AG09319 (cell line): ENCODE results near the gene C20orf96.
"Not testable (repeated sequence)": the region's sequence is repeated elsewhere in the genome, so short reads cannot be mapped to it uniquely, and the experiment has no call there.

Experiments used
- DNase-seq: peaks from one replicate; pipeline ENCODE4 v3.0.0-alpha.2; 2010; ENCODE audit warnings: low read depth; ENCODE audit errors: extremely low read depth
- CTCF ChIP-seq: IDR thresholded peaks from 2 replicates; pipeline ENCODE4 v1.5.1; 2011; ENCODE audit warnings: low read depth, mild to moderate bottlenecking, inconsistent platforms, low read length, moderate library complexity

C20orf96 gene

GRCh38 chr20:290084-290831 lies at the start of gene C20orf96:
TSS of gene C20orf96 (minus strand) at chr20:290750. CDS start at chr20:290610, 140 bp downstream.
- peak; percentile 80 for DNase-seq
- peak; percentile 48 for TF ChIP-seq CTCF

DNA sequence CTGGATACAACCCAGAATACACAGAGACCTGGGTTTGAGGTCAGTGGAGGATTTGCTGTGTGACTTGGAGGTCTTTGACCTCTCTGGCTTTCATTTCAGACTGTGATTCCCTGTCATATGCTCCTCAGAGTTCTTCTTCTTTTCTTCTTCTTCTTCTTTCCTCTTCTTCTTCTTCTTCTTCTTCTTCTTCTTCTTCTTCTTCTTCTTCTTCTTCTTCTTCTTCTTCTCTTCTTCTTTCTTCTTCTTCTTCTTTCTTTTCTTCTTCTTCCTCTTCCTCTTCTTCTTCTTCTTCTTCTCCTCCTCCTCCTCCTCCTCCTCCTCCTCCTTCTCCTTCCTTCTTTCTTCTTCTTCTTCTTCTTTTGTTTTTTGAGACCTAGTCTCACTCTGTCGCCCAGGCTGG lies 45.5 kb upstream of the C20orf96 start:
- DNase-seq: not testable (repeated sequence)

DNA sequence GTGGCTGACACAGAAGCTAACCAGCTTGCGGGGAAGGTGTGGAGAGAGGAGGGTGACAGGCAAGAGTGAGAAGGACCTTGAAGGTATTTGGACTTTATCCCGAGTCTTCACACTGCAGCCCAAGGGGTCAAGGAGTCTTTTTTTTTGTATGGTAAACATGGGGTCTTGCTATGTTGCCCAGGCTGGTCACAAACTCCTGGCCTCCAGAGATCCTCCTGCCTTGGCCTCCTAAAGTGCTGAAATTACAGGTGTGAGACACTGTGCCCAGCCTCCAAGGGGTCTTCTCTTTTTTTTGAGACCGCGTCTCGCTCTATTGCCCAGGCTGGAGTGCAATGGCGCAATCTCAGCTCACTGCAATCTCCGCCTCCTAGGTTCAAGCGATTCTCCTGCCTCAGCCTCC lies 44.0 kb upstream of the C20orf96 start:
- DNase-seq: no peak
- no peak for TF ChIP-seq CTCF

DNA sequence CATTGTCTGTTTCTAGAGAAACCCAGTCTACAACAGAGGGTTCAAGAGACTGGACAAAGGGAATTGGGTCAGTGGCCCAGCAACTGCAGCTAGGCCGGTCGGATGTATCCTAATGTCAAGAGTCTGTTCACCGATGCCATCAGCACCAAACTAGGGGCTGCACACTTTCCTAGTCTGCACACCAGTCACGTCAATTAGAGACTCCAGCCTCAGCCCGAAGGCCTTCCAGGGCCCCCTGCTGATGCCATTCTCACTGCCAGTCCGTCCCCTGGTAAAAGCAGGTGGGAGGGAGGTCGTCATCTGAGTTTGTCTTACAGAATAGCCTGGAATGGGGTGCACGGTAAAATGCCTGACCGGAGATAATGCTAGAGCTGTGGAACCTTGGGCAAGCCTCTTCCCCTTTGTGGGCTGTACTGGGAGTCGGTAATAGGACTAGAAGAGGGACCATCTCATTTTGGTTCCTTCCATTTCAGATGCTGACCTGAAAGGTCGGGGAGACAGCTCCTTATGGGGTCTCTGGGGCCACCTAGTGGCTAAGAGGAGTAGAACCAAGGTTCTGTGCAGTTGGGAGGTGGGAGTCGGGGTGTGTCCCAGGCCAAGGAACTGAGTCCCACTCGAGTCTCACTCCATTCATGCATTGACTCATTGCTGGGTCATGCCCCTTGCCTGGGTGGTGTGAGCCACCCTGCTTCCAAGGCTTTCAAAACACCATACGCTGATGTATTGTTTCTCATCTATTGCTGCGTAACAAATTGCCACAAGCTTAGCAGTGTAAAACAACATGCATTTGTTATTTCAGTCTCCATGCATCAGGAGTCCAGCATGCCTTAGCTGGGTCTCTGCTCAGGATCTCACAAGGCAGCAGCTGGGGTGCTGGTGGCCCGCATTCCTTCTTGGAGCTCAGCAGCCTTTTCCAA lies 39.9 kb upstream of the C20orf96 start:
- TF ChIP-seq CTCF: peak; percentile 89
- no peak for DNase-seq

DNA sequence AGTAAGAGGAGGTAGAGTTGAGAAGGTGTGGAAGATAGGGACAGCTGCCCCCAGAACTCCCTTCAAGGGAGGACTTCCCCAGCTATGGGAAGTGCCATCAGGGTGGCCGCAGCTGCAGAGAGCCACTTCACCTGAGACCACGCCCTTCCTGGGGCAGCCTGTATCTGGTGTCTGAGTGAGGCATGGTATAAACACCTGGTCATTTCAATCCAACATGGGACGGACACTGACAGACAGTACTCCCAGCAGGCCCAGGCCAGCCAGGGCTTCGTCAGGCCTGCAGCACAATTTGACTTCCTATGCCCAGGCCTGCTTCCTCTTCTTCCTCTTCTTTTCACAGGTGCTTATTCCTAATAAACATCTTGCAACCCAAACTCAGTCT lies 39.3 kb upstream of the C20orf96 start:
- TF ChIP-seq CTCF: no peak

GRCh38 chr20:328975-329695 lies 38.6 kb upstream of the C20orf96 start:
- no peak for DNase-seq
- no peak for TF ChIP-seq CTCF

More for the DNA sequence above, 39.3 kb upstream of the C20orf96 start:
- no peak for DNase-seq

DNA sequence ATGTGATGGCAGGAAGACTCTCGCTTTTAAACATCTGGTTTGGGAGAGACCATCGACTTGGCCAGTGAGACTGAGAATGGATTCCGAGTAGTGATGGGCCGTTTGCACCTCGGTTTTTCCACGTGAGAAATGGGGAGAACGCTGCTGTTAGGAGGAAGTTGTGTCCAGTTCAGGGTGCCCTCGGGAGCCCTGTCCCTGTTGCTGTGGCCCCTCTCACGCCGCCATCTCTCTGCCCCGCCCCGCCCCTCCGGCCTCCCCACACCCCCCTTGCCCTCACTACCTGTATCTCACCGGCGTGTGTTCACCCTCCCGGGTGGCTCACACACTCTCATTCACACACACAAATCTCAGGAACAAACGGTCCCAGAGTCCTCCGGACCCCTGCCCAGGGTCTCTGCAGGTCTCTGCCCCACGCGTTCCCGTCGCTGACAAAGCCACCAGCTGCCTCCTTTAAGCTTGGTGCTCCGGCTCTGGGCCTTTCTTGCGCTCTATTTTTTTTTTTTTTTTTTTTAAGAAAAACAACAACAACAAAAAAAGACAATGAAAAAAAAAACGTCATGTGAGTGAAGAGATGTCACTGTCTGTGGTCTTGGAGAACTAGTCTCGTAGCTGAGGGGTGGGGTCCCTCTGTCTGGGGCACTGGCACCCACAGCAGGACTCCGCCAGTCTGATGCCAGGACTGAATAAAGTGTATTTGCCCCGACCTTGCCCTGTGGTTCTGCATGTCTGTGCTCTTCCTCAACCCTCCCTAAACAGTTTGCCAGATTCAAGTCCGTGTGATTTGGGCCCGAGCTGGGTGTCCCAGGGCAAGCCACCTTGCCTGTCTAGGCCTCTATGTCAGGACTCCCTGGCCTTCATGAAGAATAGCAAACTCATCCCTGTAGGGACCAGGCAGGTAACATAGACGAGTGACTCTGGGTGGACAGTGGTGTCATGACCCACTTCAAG lies 37.8 kb upstream of the C20orf96 start:
- TF ChIP-seq CTCF: no peak
- no peak for DNase-seq
